DOHH2 (cell line): ENCODE data around the gene RPTN.

ENCODE experiments used
- EZH2phosphoT487 ChIP-seq: fragments of 200-600 bp; sonication (generic); IDR thresholded peaks from 2 replicates; pipeline ENCODE4 v1.6.1; 2017; ENCODE audit warnings: borderline replicate concordance, mild to moderate bottlenecking, antibody characterized with exemption, low read length, moderate library complexity, mixed read lengths
- TF ChIP-seq, protein P1 (sequence below): fragments of 200-600 bp; sonication (generic); IDR thresholded peaks from one replicate; pipeline ENCODE4 v1.5.1; 2014; ENCODE audit warnings: antibody characterized with exemption, mild to moderate bottlenecking, low read depth, low read length; ENCODE audit not compliant: poor library complexity, severe bottlenecking

GRCh38 chr1:152115344-152115743, 43.7 kb downstream of the RPTN start, which contains the start of gene TCHH:
- TF ChIP-seq, protein P1, sequence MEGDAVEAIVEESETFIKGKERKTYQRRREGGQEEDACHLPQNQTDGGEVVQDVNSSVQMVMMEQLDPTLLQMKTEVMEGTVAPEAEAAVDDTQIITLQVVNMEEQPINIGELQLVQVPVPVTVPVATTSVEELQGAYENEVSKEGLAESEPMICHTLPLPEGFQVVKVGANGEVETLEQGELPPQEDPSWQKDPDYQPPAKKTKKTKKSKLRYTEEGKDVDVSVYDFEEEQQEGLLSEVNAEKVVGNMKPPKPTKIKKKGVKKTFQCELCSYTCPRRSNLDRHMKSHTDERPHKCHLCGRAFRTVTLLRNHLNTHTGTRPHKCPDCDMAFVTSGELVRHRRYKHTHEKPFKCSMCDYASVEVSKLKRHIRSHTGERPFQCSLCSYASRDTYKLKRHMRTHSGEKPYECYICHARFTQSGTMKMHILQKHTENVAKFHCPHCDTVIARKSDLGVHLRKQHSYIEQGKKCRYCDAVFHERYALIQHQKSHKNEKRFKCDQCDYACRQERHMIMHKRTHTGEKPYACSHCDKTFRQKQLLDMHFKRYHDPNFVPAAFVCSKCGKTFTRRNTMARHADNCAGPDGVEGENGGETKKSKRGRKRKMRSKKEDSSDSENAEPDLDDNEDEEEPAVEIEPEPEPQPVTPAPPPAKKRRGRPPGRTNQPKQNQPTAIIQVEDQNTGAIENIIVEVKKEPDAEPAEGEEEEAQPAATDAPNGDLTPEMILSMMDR = no peak
- TF ChIP-seq EZH2phosphoT487 = no peak
